ENCODE measurements around the gene C7orf25.

- TF ChIP-seq SMARCA5 (IDR thresholded peaks at IDR 0.05) (no peak), CTCF (IDR thresholded peaks at IDR 0.05 in 2 of 3, conservative IDR thresholded peaks at IDR 0.05 in 1 of 3; ENCODE audit: control insufficient read depth in 2 of 3, extremely low read depth in 1 of 3, insufficient read depth in 1 of 3, low read depth in 3 of 3, low read length in 3 of 3) (no peak), POLR2A (IDR thresholded peaks at IDR 0.05; ENCODE audit: low read depth, low read length) (no peak), ZNF274 (IDR thresholded peaks at IDR 0.05; ENCODE audit: insufficient read depth, insufficient read length) (no peak), ZNF592 (IDR thresholded peaks at IDR 0.05) (no peak), SUPT20H (IDR thresholded peaks at IDR 0.05; ENCODE audit: borderline replicate concordance, control insufficient read depth, low read depth, low read length) (no peak), RAD21 (IDR thresholded peaks at IDR 0.05; ENCODE audit: insufficient read depth, low read depth, low read length) (no peak), SIN3A (IDR thresholded peaks at IDR 0.05; ENCODE audit: low read depth, low read length) (no peak)
Measured at GRCh38 chr7:42906181-42906580, 5.7 kb downstream of the C7orf25 start.

Data from GM12878 (cell line).